Measurements from ENCODE around the gene MRPL19.
"Not testable (repeated sequence)": the region's sequence is repeated elsewhere in the genome, so short reads cannot be mapped to it uniquely, and the experiment has no call there.

The MRPL19 gene

GRCh38 chr2:75645643-75646042 is 940 bp upstream of the MRPL19 start:
- Histone ChIP-seq H3K9ac (no peak overlapping the region), H3K9me3 (replicated peaks in 1 of 11) (peaks cover 0 to 9% (median 0%) of the 10 kb centered on the region in 11 experiments; a peak in 3 of 22 replicates), H3K4me2 (no peak overlapping the region), H3K36me3 (peaks cover 12 to 29% (median 24%) of the 10 kb centered on the region in 11 experiments), H3K27ac (no peak overlapping the region), H3K27me3 (no peaks in the 10 kb centered on the region), H3K4me3 (no peak overlapping the region; a peak in 1 of 20 replicates), H3K4me1 (peaks cover 4 to 22% (median 9%) of the 10 kb centered on the region in 10 experiments; a peak in 13 of 20 replicates), H4K20me1 (peaks cover 0 to 12% (median 0%) of the 10 kb centered on the region in 11 experiments; a peak in 4 of 22 replicates)
- TF ChIP-seq Cebpa-rat (IDR thresholded peaks at IDR 0.05), result no peak

GRCh38 chr2:75646090-75646582 is 447 bp upstream of the MRPL19 start:
- no peaks in the 10 kb centered on the region for H3K27me3 ChIP-seq
- H3K27ac ChIP-seq, result peak overlapping the region; percentile 72 to 91 (median 86); a peak in 21 of 22 replicates
- H3K4me3 ChIP-seq, result peak overlapping the region; percentile 86 to 97 (median 90); a peak in 19 of 20 replicates
- H3K36me3 ChIP-seq, result peaks cover 17 to 34% (median 29%) of the 10 kb centered on the region in 11 experiments
- H3K4me2 ChIP-seq, result peak overlapping the region; percentile 19 to 88 (median 80); a peak in 19 of 22 replicates
- peak overlapping the region; percentile 86 to 93 (median 91); a peak in 18 of 22 replicates for H3K9ac ChIP-seq
- peaks cover 0 to 9% (median 0%) of the 10 kb centered on the region in 11 experiments; a peak in 3 of 22 replicates for H3K9me3 ChIP-seq (replicated peaks in 1 of 11)
- peaks cover 0 to 16% (median 0%) of the 10 kb centered on the region in 11 experiments; a peak in 4 of 22 replicates for H4K20me1 ChIP-seq
- peaks cover 4 to 18% (median 9%) of the 10 kb centered on the region in 10 experiments; a peak in 13 of 20 replicates for H3K4me1 ChIP-seq
- TF ChIP-seq Cebpa-rat (IDR thresholded peaks at IDR 0.05), result no peak

GRCh38 chr2:75647771-75648170 is 1.2 kb downstream of the MRPL19 start:
- peak overlapping the region; percentile 86 to 97 (median 90) for H3K4me3 ChIP-seq
- no peak for TF ChIP-seq Cebpa-rat (IDR thresholded peaks at IDR 0.05)
- peaks cover 0 to 19% (median 0%) of the 10 kb centered on the region in 11 experiments; a peak in 4 of 22 replicates for H4K20me1 ChIP-seq
- peaks cover 4 to 18% (median 9%) of the 10 kb centered on the region in 10 experiments; a peak in 13 of 20 replicates for H3K4me1 ChIP-seq
- H3K9me3 ChIP-seq (replicated peaks in 1 of 11), result peaks cover 0 to 9% (median 0%) of the 10 kb centered on the region in 11 experiments; a peak in 3 of 22 replicates
- H3K36me3 ChIP-seq, result peaks cover 33 to 48% (median 44%) of the 10 kb centered on the region in 11 experiments
- H3K4me2 ChIP-seq, result peak overlapping the region; percentile 65 to 88 (median 81)
- H3K27me3 ChIP-seq, result no peaks in the 10 kb centered on the region
- peak overlapping the region; percentile 86 to 93 (median 91) for H3K9ac ChIP-seq
- H3K27ac ChIP-seq, result peak overlapping the region in 5 of 11 experiments; percentile 82 to 91 (median 86); a peak in 6 of 22 replicates

- H3K27ac ChIP-seq, result no peak overlapping the region
- peaks cover 0 to 25% (median 0%) of the 10 kb centered on the region in 11 experiments; a peak in 4 of 22 replicates for H4K20me1 ChIP-seq
- TF ChIP-seq Cebpa-rat (IDR thresholded peaks at IDR 0.05), result no peak
- H3K27me3 ChIP-seq, result no peaks in the 10 kb centered on the region
- peaks cover 95 to 100% (median 99%) of the 10 kb centered on the region in 11 experiments for H3K36me3 ChIP-seq
- no peak overlapping the region for H3K4me3 ChIP-seq
- peaks cover 12 to 23% (median 18%) of the 10 kb centered on the region in 11 experiments for H3K9me3 ChIP-seq (replicated peaks in 1 of 11)
- no peak overlapping the region for H3K4me2 ChIP-seq
- no peak overlapping the region for H3K9ac ChIP-seq
- no peaks in the 10 kb centered on the region for H3K4me1 ChIP-seq
Observed at GRCh38 chr2:75654012-75654411, 7.4 kb downstream of the MRPL19 start.

- Histone ChIP-seq H3K9me3 (replicated peaks in 1 of 11) (peaks cover 13 to 28% (median 24%) of the 10 kb centered on the region in 11 experiments), H3K9ac (no peak overlapping the region), H3K27ac (no peak overlapping the region), H3K4me1 (no peaks in the 10 kb centered on the region), H3K27me3 (no peaks in the 10 kb centered on the region), H3K4me3 (no peak overlapping the region), H3K36me3 (peaks cover 97 to 100% (median 100%) of the 10 kb centered on the region in 11 experiments), H4K20me1 (peaks cover 0 to 11% (median 0%) of the 10 kb centered on the region in 11 experiments; a peak in 3 of 22 replicates), H3K4me2 (no peak overlapping the region)
- no peak for TF ChIP-seq Cebpa-rat (IDR thresholded peaks at IDR 0.05)
Observed at GRCh38 chr2:75655861-75656260, 9.3 kb downstream of the MRPL19 start.

GRCh38 chr2:75656563-75656962 is 10.0 kb downstream of the MRPL19 start:
- Histone ChIP-seq H3K9me3 (replicated peaks in 1 of 11) (peaks cover 13 to 28% (median 24%) of the 10 kb centered on the region in 11 experiments), H3K4me2 (no peak overlapping the region), H3K4me1 (no peaks in the 10 kb centered on the region), H3K27ac (no peak overlapping the region), H4K20me1 (peaks cover 0 to 6% (median 0%) of the 10 kb centered on the region in 11 experiments; a peak in 3 of 22 replicates), H3K27me3 (no peaks in the 10 kb centered on the region), H3K9ac (no peak overlapping the region), H3K36me3 (peaks cover 97 to 100% (median 100%) of the 10 kb centered on the region in 11 experiments), H3K4me3 (no peak overlapping the region)
- no peak for TF ChIP-seq Cebpa-rat (IDR thresholded peaks at IDR 0.05)

- Histone ChIP-seq H3K9ac (no peak overlapping the region), H3K27ac (no peak overlapping the region), H3K4me2 (no peak overlapping the region), H3K4me3 (no peak overlapping the region), H3K4me1 (no peaks in the 10 kb centered on the region), H3K9me3 (replicated peaks in 1 of 11) (peaks cover 13 to 28% (median 24%) of the 10 kb centered on the region in 11 experiments), H3K36me3 (peaks cover 90 to 100% (median 98%) of the 10 kb centered on the region in 11 experiments), H3K27me3 (no peaks in the 10 kb centered on the region), H4K20me1 (peaks cover 0 to 6% (median 0%) of the 10 kb centered on the region in 11 experiments; a peak in 1 of 22 replicates)
- TF ChIP-seq Cebpa-rat (IDR thresholded peaks at IDR 0.05), result no peak
Observed at GRCh38 chr2:75657798-75658197, 11.2 kb downstream of the MRPL19 start.

- no peak overlapping the region for H3K4me2 ChIP-seq
- no peaks in the 10 kb centered on the region for H3K9me3 ChIP-seq (replicated peaks in 1 of 11)
- peaks cover 34 to 94% (median 63%) of the 10 kb centered on the region in 11 experiments for H3K36me3 ChIP-seq
- H3K27ac ChIP-seq, result no peak overlapping the region
- peaks cover 0 to 7% (median 0%) of the 10 kb centered on the region in 11 experiments; a peak in 2 of 22 replicates for H4K20me1 ChIP-seq
- H3K4me1 ChIP-seq, result no peaks in the 10 kb centered on the region
- H3K4me3 ChIP-seq, result no peak overlapping the region
- no peak overlapping the region for H3K9ac ChIP-seq
- TF ChIP-seq Cebpa-rat (IDR thresholded peaks at IDR 0.05), result no peak
- no peaks in the 10 kb centered on the region for H3K27me3 ChIP-seq
Observed at GRCh38 chr2:75666911-75667310, 20.3 kb downstream of the MRPL19 start.

- Histone ChIP-seq H3K4me3 (no peak overlapping the region), H4K20me1 (peaks cover 0 to 7% (median 0%) of the 10 kb centered on the region in 11 experiments; a peak in 2 of 22 replicates), H3K9ac (no peak overlapping the region), H3K27ac (no peak overlapping the region), H3K4me1 (no peaks in the 10 kb centered on the region), H3K27me3 (no peaks in the 10 kb centered on the region), H3K36me3 (peaks cover 35 to 90% (median 61%) of the 10 kb centered on the region in 11 experiments), H3K4me2 (no peak overlapping the region), H3K9me3 (replicated peaks in 1 of 11) (no peaks in the 10 kb centered on the region)
- TF ChIP-seq Cebpa-rat (IDR thresholded peaks at IDR 0.05), result no peak
Observed at GRCh38 chr2:75667884-75668283, 21.3 kb downstream of the MRPL19 start.

GRCh38 chr2:75675423-75675822 is 28.8 kb downstream of the MRPL19 start:
- H3K4me3 ChIP-seq; H4K20me1 ChIP-seq; H3K27me3 ChIP-seq; H3K9ac ChIP-seq; H3K4me1 ChIP-seq; H3K27ac ChIP-seq; H3K4me2 ChIP-seq; H3K9me3 ChIP-seq (replicated peaks in 1 of 11): not testable (repeated sequence)
- peaks cover 5 to 23% (median 19%) of the 10 kb centered on the region in 11 experiments; a peak in 20 of 22 replicates for H3K36me3 ChIP-seq

All from BLaER1 treated with 17β-estradiol and CSF1 and Interleukin-3, amounts not matched to agents 10 nM and 100 nM (cell line).